ENCODE results near the gene CACNA1H.

CACNA1H gene

DNA sequence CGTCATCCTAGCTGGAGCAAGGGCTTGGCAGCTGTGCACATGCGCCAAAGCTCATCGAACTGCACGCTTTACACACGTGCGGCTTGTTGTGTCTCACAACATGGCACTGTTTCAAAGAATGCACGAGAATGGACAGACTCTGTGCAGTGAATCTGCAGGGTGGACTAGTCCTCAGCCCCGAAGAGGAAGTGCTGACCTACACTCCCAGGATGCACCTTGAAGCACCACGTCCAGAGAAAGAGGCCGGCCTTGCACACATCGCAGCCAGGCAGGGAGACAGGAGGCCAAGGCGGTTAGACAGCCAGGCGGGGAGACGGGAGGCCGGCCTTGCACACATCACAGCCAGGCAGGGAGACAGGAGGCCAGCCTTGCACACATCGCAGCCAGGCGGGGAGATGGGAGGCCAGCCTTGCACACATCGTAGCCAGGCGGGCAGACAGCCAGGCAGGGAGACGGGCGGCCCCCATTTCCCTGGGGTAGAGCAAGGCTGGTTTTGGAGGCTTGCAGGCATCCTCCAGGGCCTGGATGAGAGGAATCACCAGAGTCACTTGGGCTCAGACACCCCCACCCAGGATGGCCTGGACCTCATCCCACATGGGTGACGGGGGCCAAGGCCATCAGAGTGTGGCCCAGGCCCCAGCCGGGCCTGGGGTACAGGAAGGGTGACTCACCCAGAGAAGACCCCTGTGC is 9.0 kb upstream of the CACNA1H start:
- DNase-seq (ENCODE audit: low read depth) = no peak

GRCh38 chr16:1144476-1145382 is 8.2 kb upstream of the CACNA1H start:
- no peak for DNase-seq (ENCODE audit: low read depth)

- DNase-seq (ENCODE audit: low read depth) = no peak
Measured at GRCh38 chr16:1145383-1146100, 7.4 kb upstream of the CACNA1H start.

DNA sequence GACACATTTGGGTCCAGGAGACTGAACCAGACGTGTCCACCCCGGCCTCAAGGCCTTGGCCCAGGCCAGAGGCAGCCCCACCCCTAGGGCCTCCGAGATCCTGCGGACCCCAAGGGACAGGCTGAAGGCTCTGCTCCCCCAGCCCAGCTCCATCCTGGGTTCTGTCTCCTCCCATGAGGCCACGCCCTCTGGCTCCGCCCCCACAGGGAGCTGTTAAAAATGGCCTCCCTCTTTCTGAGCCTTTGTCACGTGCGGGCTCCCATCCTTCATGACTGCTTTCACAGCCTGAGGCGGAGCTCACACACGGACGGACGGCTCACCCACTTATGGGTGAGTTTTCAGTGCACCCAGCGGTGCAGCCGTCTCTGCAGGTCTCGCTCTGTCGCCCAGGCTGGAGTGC is 6.5 kb upstream of the CACNA1H start:
- DNase-seq (ENCODE audit: low read depth) = no peak

GRCh38 chr16:1147027-1147426 is 5.9 kb upstream of the CACNA1H start:
- DNase-seq (ENCODE audit: low read depth) = no peak

DNA sequence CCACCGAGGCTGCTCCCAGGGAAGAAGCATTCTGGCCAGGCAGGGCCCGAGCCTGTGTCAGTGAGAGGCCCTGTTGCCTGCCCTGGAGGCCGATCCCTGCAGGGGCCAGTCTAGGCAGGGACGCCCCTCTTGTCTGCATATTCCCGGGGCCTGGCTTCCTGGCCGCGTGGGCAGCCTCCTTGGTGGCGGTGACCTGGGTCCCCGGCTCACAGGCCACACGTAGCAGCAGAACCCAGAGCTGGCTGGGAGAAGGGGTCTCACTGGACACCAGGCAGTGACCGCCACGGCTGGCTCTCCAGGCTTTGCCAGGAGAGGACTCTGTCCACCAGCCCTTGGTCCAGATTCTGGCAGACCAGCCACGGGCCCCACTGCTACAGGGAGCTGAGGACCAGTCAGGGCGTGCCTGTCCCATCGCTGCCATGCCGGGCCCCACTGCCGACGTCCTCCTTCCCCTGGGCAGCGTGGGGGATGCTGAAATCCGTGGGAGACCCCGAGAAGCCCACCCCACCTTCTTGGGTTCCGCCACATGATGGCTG is 3.7 kb upstream of the CACNA1H start:
- no peak for DNase-seq (ENCODE audit: low read depth)

DNA sequence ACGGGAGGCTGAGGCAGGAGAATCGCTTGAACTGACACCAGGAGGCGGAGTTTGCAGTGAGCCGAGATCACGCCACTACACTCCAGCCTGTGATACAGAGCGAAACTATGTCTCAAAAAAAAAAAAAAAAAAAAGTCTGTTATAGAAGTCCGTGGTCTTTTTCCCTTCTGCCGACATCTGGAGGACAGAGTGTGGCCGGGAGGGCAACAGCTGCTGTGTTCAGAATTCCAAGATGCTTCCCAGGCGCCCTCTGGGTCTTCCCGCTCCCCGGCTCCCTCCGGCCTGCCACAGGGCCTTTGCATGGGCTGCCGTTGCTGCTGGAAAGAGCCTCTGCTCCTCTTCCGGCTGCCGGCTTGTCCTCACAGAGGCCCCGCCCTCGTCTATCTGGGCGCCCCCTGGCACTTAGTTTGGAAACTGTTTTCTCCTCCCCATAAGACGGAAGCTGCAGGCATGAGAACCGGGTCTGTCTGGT is 2.4 kb upstream of the CACNA1H start:
- no peak for DNase-seq (ENCODE audit: low read depth)

DNA sequence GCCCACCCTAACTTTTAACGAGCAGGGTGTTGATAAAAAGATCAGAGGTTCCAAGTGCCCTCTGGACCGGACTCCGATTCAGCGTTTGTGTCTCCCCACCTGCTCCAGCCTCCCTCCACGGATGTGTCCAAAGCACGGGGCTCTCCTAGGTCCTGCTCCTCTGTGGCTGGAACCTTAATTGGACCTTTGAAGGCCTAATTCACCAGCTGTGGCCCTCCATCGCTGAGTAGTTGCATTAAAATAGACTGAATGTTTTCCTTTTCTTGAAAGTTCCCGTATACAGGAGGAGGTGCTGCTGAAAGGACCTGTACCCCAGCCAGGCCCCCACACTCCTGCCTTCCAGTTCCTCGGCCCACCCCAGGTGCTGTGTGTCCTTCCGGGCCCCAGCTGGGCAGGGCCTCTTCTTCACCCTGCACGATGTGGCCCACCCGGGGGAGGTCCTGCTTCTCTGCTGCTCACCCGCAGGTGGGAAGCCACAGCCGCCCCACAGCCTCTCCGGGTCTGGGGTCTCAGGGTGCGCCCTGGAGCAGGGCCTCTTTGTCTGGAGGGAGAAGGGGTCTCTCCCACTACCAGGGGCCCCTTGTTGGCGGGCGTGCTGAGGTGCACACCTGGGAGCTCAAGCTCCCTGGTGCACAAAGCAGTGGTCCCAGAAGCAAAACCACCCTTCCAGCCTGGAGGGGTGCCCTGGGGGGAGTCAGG is 1.3 kb upstream of the CACNA1H start:
- DNase-seq (ENCODE audit: low read depth) = no peak

- DNase-seq (ENCODE audit: low read depth) = peak; percentile 68
Measured at GRCh38 chr16:1152123-1152638, 725 bp upstream of the CACNA1H start.

DNA sequence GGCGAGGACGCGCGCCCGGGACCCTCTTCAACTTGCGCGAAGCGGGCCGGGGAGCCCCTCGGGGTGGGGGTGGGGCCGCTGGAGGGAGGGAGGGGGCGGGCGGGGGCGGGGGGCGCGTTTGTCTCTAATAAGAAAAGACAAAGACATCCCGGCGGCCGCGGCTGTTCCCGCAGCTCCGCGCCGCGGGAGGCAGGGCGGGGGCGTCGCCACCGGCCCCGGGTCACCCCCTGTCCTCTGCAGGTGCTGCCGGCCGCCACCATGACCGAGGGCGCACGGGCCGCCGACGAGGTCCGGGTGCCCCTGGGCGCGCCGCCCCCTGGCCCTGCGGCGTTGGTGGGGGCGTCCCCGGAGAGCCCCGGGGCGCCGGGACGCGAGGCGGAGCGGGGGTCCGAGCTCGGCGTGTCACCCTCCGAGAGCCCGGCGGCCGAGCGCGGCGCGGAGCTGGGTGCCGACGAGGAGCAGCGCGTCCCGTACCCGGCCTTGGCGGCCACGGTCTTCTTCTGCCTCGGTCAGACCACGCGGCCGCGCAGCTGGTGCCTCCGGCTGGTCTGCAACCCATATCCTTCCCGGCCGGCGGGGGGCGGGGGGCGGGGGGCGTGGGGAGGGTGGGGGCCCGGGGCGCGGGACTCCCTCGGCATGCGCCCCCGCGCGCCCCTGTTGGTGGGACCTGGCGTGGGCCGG is 714 bp downstream of the CACNA1H start:
- no peak for DNase-seq (ENCODE audit: low read depth)

GRCh38 chr16:1154291-1154886 is 1.5 kb downstream of the CACNA1H start:
- no peak for DNase-seq (ENCODE audit: low read depth)

DNA sequence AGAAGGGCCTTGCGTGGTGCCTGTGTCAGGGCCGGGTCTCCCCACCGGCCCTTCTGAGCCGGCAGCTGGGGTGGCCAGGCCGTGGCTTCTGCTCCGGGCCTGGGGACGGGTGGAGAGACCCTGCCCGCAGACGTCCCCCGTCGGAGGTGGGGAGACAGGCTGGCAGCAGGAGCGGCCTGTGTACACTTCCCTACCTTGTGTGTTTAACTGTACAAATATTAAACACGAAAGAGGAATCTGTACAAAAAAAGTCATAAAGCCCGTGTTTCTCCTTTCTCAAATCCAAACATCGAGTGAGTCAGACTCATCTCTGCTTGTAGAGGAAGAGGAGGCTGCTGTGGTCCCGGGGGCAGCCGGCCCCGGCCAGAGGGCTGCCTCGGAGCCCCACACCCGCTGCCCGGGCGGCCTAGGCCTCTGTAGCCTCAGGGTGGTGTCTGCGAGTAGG is 2.0 kb downstream of the CACNA1H start:
- no peak for DNase-seq (ENCODE audit: low read depth)

DNA sequence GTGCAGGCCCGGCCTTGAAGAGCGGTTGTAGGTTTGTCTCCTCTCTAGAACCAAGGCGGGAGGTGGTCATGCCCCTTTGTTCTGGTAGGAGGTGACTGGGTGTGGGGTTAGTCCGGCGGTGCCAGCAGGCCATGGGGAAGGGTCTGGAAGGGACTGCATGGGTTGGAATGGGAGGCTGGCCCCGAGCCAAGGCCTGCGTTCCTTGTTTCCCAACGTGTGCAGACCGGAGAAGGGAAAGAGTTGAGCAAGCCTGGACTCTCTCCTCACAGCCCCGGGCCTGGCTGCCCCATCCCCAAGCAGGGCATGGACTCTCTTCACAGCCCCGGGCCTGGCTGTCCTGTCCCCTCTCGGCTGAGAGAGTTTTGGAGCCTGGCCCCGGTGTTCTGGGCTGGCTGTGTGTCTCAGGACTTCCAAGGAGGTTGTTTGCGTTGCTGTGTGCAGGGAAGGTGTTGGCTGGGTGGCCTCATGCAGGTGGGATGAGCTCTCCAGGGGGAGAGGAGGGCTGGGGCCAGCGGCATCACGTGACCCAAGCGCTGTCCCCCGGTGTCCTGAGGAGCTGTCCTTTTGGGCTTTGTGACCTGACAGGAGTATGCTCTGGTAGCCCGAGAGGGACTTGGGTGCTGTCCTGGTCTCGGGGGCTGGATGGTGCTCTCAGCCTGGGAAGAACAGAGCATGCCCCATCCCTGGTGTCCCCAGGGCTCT is 2.6 kb downstream of the CACNA1H start:
- no peak for DNase-seq (ENCODE audit: low read depth)

DNA sequence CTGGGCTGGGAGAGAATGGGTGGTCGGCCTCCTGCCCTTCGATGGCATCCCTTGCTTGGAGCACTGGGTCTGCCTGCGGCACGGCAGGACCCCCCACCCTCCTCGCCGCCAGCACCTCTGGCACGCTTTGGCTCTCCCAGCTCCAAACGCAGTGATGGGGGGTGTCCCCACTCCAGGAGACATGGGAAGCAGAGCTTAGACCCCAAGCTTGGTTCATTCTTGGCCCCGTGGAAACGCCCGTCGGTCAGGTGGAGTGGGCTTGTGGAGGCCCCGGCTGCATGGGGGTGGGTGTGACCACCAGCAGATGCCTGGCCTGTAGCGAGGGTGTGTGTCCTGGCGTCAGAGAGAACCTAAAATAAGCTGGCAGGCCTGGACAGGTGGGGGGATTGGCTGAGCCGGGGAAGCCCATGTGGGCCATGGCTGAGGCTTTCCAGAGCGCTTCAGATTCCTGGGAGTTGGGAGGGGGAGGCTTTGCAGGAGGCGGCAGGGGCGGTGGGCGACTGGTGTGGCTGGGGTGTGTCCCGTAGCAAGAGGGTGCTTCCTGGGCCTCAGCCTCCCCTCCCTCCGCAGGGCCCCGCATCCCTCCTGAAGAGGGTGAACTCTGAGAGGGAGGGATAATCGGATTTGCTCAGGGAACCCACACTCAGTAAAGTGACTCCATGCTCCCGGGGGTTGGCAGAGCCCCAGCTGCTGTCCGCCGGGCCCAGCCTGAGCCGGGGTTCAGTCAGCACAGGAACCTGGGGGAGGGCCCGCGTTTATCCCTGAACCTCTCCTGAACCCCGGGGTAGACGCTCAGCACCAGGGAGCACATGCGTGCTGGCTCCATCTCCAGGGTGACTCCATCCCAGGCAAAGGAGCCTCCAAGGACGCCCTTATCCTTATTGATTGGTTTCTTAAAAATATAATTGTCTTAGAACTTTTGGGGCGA is 3.4 kb downstream of the CACNA1H start:
- no peak for DNase-seq (ENCODE audit: low read depth)

DNA sequence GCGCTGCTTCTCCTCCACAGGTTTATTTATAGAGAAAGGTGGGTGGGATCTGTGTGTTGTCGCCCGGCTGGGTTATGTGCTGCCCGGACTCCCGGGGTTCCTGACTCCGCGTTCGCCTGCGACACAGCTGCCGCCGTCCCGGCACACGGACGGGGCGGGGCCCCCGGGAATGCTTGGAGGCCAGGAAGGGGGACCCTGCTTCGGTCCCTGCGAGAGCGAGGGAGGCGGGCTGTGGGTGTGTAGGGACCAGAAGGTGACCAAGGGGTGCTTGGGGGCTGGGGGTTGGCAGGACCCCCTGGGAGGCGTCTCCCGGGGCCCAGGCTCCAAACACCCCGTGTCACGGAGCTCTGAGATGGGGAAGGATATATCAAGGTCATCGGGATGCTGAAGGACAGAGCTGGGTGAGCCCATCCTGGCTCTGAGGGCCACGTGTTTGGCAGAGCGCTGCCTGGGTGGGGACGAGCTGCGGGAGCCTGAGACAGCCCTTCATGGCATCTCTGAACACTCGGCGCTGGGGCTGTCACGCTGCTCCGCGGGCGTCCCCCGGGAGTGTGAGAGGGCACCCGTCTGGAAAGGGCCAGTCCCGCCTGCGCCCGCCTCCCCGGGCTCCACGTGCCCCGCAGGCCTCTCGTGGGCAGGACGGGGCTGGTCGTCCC is 4.2 kb downstream of the CACNA1H start:
- no peak for DNase-seq (ENCODE audit: low read depth)

- DNase-seq (ENCODE audit: low read depth) = no peak
Measured at GRCh38 chr16:1157639-1158455, 4.9 kb downstream of the CACNA1H start.
